B cell (primary cell): ENCODE measurements around the gene ZNF547. TPM values are rescaled to one million over a fixed set of nuclear protein-coding genes. Genes with fewer than 3 reads are reported as not detected.

Experiments used
- ATAC-seq: fragments of 200-7000 bp; cut with Tn5 transposase; one replicate; pipeline ENCODE4 v1.10.0; 2021; ENCODE audit warnings: low read depth, mild to moderate bottlenecking, moderate number of reproducible peaks, moderate library complexity
- CTCF ChIA-PET: fragments of 350-600 bp; sonication (Branson Sonifier 250); formaldehyde crosslinking; loops from one replicate; lab custom pipeline; 2021; ENCODE audit warnings: antibody characterized with exemption, inconsistent platforms; lab: Charles Lee
- POLR2A ChIA-PET: fragments of 350-600 bp; sonication (Branson Sonifier 250); formaldehyde crosslinking; loops from one replicate; lab custom pipeline; 2021; ENCODE audit warnings: antibody characterized with exemption; lab: Charles Lee
- DNase-seq: peaks from one replicate; pipeline ENCODE4 v3.0.0; 2013
- H2AFZ ChIP-seq: 2 replicates; pipeline ENCODE4 v1.6.1; 2012; ENCODE audit warnings: mild to moderate bottlenecking, low read depth, low read length; ENCODE audit not compliant: insufficient read depth, poor library complexity, severe bottlenecking
- H3K27ac ChIP-seq, 2 donors: 1 replicate in 1 of 2; 2 replicates in 1 of 2; pipeline ENCODE4 v1.5.1; 2012 to 2013; ENCODE audit warnings: low read length in 2 of 2, mild to moderate bottlenecking in 2 of 2, moderate library complexity in 1 of 2
- H3K27me3 ChIP-seq, 4 experiments: fragments of 200-600 bp in 1 of 4; sonication (generic) in 1 of 4; replicated peaks in 1 of 4; 1 replicate in 2 of 4; 2 replicates in 2 of 4; pipeline versions ENCODE4 v1.6.1 to v1.7.0; 2013 to 2016; ENCODE audit warnings: low read length in 3 of 4, mild to moderate bottlenecking in 2 of 4, mixed read lengths in 1 of 4, moderate library complexity in 1 of 4; ENCODE audit not compliant: insufficient read depth in 4 of 4, control insufficient read depth in 3 of 4; ENCODE audit errors: control extremely low read depth in 1 of 4
- H3K36me3 ChIP-seq, 2 experiments: replicated peaks in 1 of 2; 1 replicate in 1 of 2; 2 replicates in 1 of 2; pipeline versions ENCODE4 v1.6.1 to v1.7.1; 2013; ENCODE audit warnings: low read length in 1 of 2; ENCODE audit not compliant: insufficient read depth in 2 of 2, control insufficient read depth in 1 of 2; ENCODE audit errors: control extremely low read depth in 1 of 2, extremely low read depth in 1 of 2
- H3K4me1 ChIP-seq, 2 donors: fragments of 200-600 bp in 1 of 2; sonication (generic) in 1 of 2; 1 replicate in 1 of 2; 2 replicates in 1 of 2; pipeline versions ENCODE4 v1.5.1 to v1.6.1; 2013 to 2017; ENCODE audit warnings: low read length in 2 of 2; ENCODE audit not compliant: control insufficient read depth in 2 of 2, insufficient read depth in 2 of 2
- H3K4me2 ChIP-seq: replicated peaks from 2 replicates; pipeline ENCODE3; 2012; ENCODE audit warnings: mild to moderate bottlenecking, low read depth, low read length; ENCODE audit not compliant: poor library complexity, severe bottlenecking
- H3K4me3 ChIP-seq, 5 experiments: fragments of 200-600 bp in 1 of 5; sonication (generic) in 1 of 5; 1 replicate in 3 of 5; 2 replicates in 2 of 5; pipeline versions ENCODE4 v1.5.1 to v1.7.0; 2011 to 2016; ENCODE audit warnings: low read length in 4 of 5, mild to moderate bottlenecking in 4 of 5, low read depth in 2 of 5, control low read depth in 1 of 5, moderate library complexity in 1 of 5; ENCODE audit not compliant: insufficient read depth in 1 of 5; ENCODE audit errors: control extremely low read depth in 1 of 5, extremely low read depth in 1 of 5
- H3K79me2 ChIP-seq: fragments of 200-600 bp; sonication (generic); one replicate; pipeline ENCODE4 v1.6.0; 2016; ENCODE audit warnings: low read length; ENCODE audit not compliant: control insufficient read depth, insufficient read depth
- H3K9ac ChIP-seq: fragments of 200-600 bp; sonication (generic); 2 replicates; pipeline ENCODE4 v1.6.1; 2017; ENCODE audit warnings: mild to moderate bottlenecking, low read length, moderate library complexity
- H3K9me3 ChIP-seq, 3 donors: one replicate each; pipeline versions ENCODE4 v1.6.1 to v1.7.1; 2013; ENCODE audit warnings: low read length in 2 of 3; ENCODE audit not compliant: control insufficient read depth in 2 of 3, insufficient read depth in 1 of 3; ENCODE audit errors: control extremely low read depth in 1 of 3
- H4K20me1 ChIP-seq: 2 replicates; pipeline ENCODE4 v1.6.0; 2012; ENCODE audit warnings: mild to moderate bottlenecking, low read length; ENCODE audit not compliant: insufficient read depth, control insufficient read depth, poor library complexity, severe bottlenecking
- H3K27ac Mint-ChIP-seq: one replicate; pipeline ENCODE4 v1.8.0; 2021; ENCODE audit warnings: mixed read lengths
- H3K27me3 Mint-ChIP-seq: one replicate; pipeline ENCODE4 v1.8.0; 2021; ENCODE audit warnings: mixed read lengths
- H3K4me1 Mint-ChIP-seq: one replicate; pipeline ENCODE4 v1.8.0; 2021; ENCODE audit warnings: mixed read lengths
- H3K4me3 Mint-ChIP-seq: one replicate; pipeline ENCODE4 v1.8.0; 2021; ENCODE audit warnings: mixed read lengths
- H3K9me3 Mint-ChIP-seq: one replicate; pipeline ENCODE4 v1.8.0; 2022; ENCODE audit warnings: mixed read lengths; ENCODE audit not compliant: insufficient read depth
- EZH2 ChIP-seq: IDR thresholded peaks from 2 replicates; pipeline ENCODE4 v1.6.1; 2012; ENCODE audit warnings: borderline replicate concordance, low read depth, mild to moderate bottlenecking, moderate library complexity, low read length; ENCODE audit not compliant: insufficient read depth, poor library complexity, severe bottlenecking
- WGBS: methylation state at CpG from one replicate; pipeline ENCODE4 v1.1.5; 2013; ENCODE audit warnings: missing lambda C conversion rate; ENCODE audit not compliant: insufficient coverage; 5-methylcytosine and 5-hydroxymethylcytosine counted together
- intact Hi-C: fragments of 100-400 bp; cut with micrococcal nuclease; formaldehyde crosslinking; loops from one replicate; pipeline ENCODE4 v1.10.0; 2022
- polyA minus RNA-seq: library from RNA; depleted of rRNA, polyadenylated mRNA; stranded (reverse); fragments of >200 nt; gene quantifications from 2 replicates; pipeline ENCODE4 v1.2.3, GENCODE V29; 2012
- polyA plus RNA-seq: library from polyadenylated mRNA; depleted of rRNA; stranded (reverse); fragments of >200 nt; gene quantifications from 2 replicates; pipeline ENCODE4 v1.2.3, GENCODE V29; 2012
- total RNA-seq, 2 donors: library from RNA; stranded (reverse); fragments of 120-200 nt in 1 of 2; gene quantifications; 1 replicate in 1 of 2; 2 replicates in 1 of 2; pipeline versions ENCODE4 v1.2.3 to v1.2.4, GENCODE V29; 2013 to 2022
- TF ChIP-seq, protein P1 (sequence below): fragments of 200-600 bp; IDR thresholded peaks from one replicate; pipeline ENCODE4 v1.8.0; 2022; ENCODE audit warnings: antibody characterized with exemption, mild to moderate bottlenecking

The ZNF547 gene
- total RNA-seq: 9.7 and 9.9 TPM in 2 replicates
- total RNA-seq (2013): 4.3 TPM
- 1.2 and 2.6 TPM in 2 replicates for polyA plus RNA-seq
- polyA minus RNA-seq: 1.5 and 2.0 TPM in 2 replicates

GRCh38 chr19:57362997-57363687 is at the start of gene ZNF547, which contains the start of gene TRAPPC2B:
TSS of gene ZNF547 (plus strand) at chr19:57363551. CDS start at chr19:57368556, 5,005 bp downstream.
TSS of gene TRAPPC2B (plus strand) at chr19:57363551. CDS start at chr19:57364834, 1,283 bp downstream.
- peak within 1 kb of the TSS; percentile 95 for H3K4me2 ChIP-seq
- 3% methylated on average over 45 of the region's 47 CpGs for WGBS
- H2AFZ ChIP-seq: peak within 1 kb of the TSS; percentile 93
- intact Hi-C loops: loop anchor here (1.0 kb wide), 11 partner anchors 12 to 584 kb away; partner anchors contain the start of genes ZNF17, ZNF256, ZNF304 and ZNF416
- Mint-ChIP-seq H3K27me3 (no peaks in the 10 kb centered on the region), H3K9me3 (no peaks in the 10 kb centered on the region), H3K27ac (peak within 1 kb of the TSS; percentile 97), H3K4me3 (peak within 1 kb of the TSS; percentile 95), H3K4me1 (peaks cover 17% of the 10 kb centered on the region)
- POLR2A ChIA-PET: interaction anchor here (0.9 to 1.0 kb wide), 2 partner anchors 12 to 640 kb away, joined by 3 to 5 read pairs; partner anchors contain the start of genes ZNF304 and ZNF606
- H3K27ac ChIP-seq: peak within 1 kb of the TSS; percentile 85 to 97
- H3K27me3 ChIP-seq: no peaks in the 10 kb centered on the region
- H3K4me1 ChIP-seq: peaks cover 10 to 15% of the 10 kb centered on the region in 2 donors
- CTCF ChIA-PET: no interaction called here
- no peak for TF ChIP-seq EZH2
- TF ChIP-seq, protein P1, sequence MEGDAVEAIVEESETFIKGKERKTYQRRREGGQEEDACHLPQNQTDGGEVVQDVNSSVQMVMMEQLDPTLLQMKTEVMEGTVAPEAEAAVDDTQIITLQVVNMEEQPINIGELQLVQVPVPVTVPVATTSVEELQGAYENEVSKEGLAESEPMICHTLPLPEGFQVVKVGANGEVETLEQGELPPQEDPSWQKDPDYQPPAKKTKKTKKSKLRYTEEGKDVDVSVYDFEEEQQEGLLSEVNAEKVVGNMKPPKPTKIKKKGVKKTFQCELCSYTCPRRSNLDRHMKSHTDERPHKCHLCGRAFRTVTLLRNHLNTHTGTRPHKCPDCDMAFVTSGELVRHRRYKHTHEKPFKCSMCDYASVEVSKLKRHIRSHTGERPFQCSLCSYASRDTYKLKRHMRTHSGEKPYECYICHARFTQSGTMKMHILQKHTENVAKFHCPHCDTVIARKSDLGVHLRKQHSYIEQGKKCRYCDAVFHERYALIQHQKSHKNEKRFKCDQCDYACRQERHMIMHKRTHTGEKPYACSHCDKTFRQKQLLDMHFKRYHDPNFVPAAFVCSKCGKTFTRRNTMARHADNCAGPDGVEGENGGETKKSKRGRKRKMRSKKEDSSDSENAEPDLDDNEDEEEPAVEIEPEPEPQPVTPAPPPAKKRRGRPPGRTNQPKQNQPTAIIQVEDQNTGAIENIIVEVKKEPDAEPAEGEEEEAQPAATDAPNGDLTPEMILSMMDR: no peak
- H3K79me2 ChIP-seq: peaks cover 26% of the 10 kb centered on the region
- DNase-seq (peak; percentile 100), ATAC-seq (peak; percentile 94)
- peaks cover 0 to 17% (median 0%) of the 10 kb centered on the region in 3 donors for H3K9me3 ChIP-seq
- H4K20me1 ChIP-seq: no peaks in the 10 kb centered on the region
- peaks cover 0 to 12% of the 10 kb centered on the region in 2 experiments for H3K36me3 ChIP-seq
- H3K4me3 ChIP-seq: peak within 1 kb of the TSS; percentile 56 to 80 (median 71)
- peak within 1 kb of the TSS; percentile 80 for H3K9ac ChIP-seq

DNA sequence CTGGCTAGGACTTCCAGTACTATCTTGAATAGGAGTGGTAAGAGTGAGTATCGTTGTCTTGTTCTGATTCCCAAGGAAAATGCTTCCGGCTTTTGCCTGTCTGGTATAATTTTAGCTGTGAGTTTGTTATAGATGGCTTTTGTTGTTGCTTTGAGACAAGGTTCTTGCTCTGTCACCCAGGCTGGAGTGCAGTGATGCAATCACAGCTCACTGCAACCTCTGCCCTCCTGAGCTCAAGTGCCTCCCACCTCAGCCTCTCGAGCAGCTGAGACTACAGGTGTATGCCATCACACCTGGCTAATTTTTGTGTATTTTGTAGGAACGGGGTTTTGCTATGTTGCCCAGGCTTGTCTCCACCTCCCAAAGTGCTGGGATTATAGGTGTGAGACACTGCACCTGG is 49.2 kb upstream of the ZNF547 start:
- intact Hi-C loops: no loop called here
- no peak overlapping the region for H3K4me2 ChIP-seq

More for the DNA sequence above, 49.2 kb upstream of the ZNF547 start:
- no peak overlapping the region for H3K9ac ChIP-seq
- H3K27ac Mint-ChIP-seq: no peak overlapping the region
- ChIA-PET POLR2A (no interaction called here), CTCF (no interaction called here)
- H4K20me1 ChIP-seq: no peaks in the 10 kb centered on the region
- no peak for DNase-seq
- peaks cover 0 to 5% (median 2%) of the 10 kb centered on the region in 3 donors for H3K9me3 ChIP-seq
- no peak for TF ChIP-seq EZH2
- TF ChIP-seq, protein P1: no peak
- ATAC-seq: no peak
- no peak overlapping the region for H3K4me3 ChIP-seq
- no peaks in the 10 kb centered on the region for H3K9me3 Mint-ChIP-seq
- H3K4me1 Mint-ChIP-seq: no peaks in the 10 kb centered on the region
- no peak overlapping the region for H2AFZ ChIP-seq
- no peak overlapping the region for H3K27ac ChIP-seq
- H3K4me1 ChIP-seq: no peaks in the 10 kb centered on the region
- H3K4me3 Mint-ChIP-seq: no peak overlapping the region
- peaks cover 34% of the 10 kb centered on the region for H3K27me3 Mint-ChIP-seq
- H3K36me3 ChIP-seq: no peaks in the 10 kb centered on the region
- no peaks in the 10 kb centered on the region for H3K79me2 ChIP-seq
- peaks cover 0 to 21% (median 13%) of the 10 kb centered on the region in 4 experiments for H3K27me3 ChIP-seq
- WGBS: 84% methylated on average over 4 of the region's 4 CpGs
